Measurements from ENCODE around the gene KIAA0825.
"Not testable (repeated sequence)": the region's sequence is repeated elsewhere in the genome, so short reads cannot be mapped to it uniquely, and the experiment has no call there.

KIAA0825 gene

GRCh38 chr5:94577466-94578245, 40.7 kb downstream of the KIAA0825 start:
- no peak for DNase-seq

- DNase-seq, result no peak
Observed at GRCh38 chr5:94575196-94575595, 43.2 kb downstream of the KIAA0825 start.

- DNase-seq, result not testable (repeated sequence)
Observed at GRCh38 chr5:94573349-94573748, 45.1 kb downstream of the KIAA0825 start.

- DNase-seq, result no peak
Observed at GRCh38 chr5:94571415-94571814, 47.0 kb downstream of the KIAA0825 start.

GRCh38 chr5:94564812-94565211, 53.6 kb downstream of the KIAA0825 start:
- DNase-seq, result no peak

GRCh38 chr5:94562327-94562971, 56.0 kb downstream of the KIAA0825 start:
- no peak for DNase-seq

GRCh38 chr5:94558028-94558427, 60.4 kb downstream of the KIAA0825 start:
- DNase-seq, result no peak

- no peak for DNase-seq
Observed at GRCh38 chr5:94551858-94552257, 66.5 kb downstream of the KIAA0825 start.

GRCh38 chr5:94545870-94546625, 72.4 kb downstream of the KIAA0825 start:
- DNase-seq, result no peak

- DNase-seq, result no peak
Observed at GRCh38 chr5:94544875-94545547, 73.4 kb downstream of the KIAA0825 start.

- no peak for DNase-seq
Observed at GRCh38 chr5:94544031-94544650, 74.3 kb downstream of the KIAA0825 start.

GRCh38 chr5:94540856-94541494, 77.4 kb downstream of the KIAA0825 start:
- no peak for DNase-seq

GRCh38 chr5:94538260-94538659, 80.1 kb downstream of the KIAA0825 start:
- no peak for DNase-seq

- no peak for DNase-seq
Observed at GRCh38 chr5:94526706-94527105, 91.7 kb downstream of the KIAA0825 start.

GRCh38 chr5:94524841-94525697, 93.3 kb downstream of the KIAA0825 start:
- no peak for DNase-seq

- DNase-seq, result no peak
Observed at GRCh38 chr5:94523018-94523417, 95.4 kb downstream of the KIAA0825 start.

- DNase-seq, result no peak
Observed at GRCh38 chr5:94522117-94522516, 96.3 kb downstream of the KIAA0825 start.

- DNase-seq, result no peak
Observed at GRCh38 chr5:94517490-94518488, 100.6 kb downstream of the KIAA0825 start.

- DNase-seq, result no peak
Observed at GRCh38 chr5:94516148-94516547, 102.3 kb downstream of the KIAA0825 start.

All from activated T-cell treated with anti-CD3 and anti-CD28 coated beads, Interleukin-2, amount 50 U/mL, for 48 hours (primary cell).